Measurements from ENCODE around the gene SEC14L1.

DNA sequence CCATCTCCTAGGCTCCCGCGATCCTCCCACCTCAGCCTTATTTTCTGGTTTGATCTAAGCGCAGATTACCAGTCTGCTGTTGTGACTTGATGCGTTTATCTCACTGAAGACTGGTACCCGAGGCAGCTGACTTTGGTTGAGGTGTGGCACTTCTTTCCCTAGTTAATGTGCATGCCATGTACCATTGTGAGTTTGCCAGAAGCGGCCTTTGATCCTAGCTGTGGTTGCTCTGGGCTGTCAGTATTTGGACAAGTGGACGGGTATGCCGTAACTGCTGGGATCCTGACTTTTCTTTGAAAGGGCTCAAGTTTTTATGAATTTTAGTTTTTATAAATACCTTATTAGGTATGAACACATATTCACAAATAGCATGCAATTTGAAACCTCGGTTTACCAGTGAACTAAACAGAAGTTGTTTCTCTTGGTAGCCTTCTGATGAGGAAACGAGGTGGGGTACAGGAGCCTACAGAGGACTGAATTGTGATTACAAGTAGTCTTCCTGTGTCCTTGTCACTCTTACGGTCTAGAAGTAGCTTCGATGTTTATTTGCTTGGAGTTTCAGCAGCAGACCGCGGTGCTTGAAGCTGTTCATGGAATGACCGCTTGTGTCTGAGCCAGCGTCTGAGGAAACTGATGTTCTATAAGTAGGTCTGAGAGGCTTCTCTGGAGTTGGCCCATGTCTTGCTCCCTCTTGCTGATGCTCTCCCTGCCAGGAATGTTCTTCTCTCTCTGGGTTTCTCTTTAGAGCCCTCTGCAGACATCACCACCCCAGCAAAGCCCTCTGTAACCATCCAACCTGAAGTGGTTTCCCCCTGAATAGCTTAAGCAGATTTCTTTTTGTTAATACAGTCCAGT is 40.0 kb downstream of the SEC14L1 start:
- TF ChIP-seq, protein P1, sequence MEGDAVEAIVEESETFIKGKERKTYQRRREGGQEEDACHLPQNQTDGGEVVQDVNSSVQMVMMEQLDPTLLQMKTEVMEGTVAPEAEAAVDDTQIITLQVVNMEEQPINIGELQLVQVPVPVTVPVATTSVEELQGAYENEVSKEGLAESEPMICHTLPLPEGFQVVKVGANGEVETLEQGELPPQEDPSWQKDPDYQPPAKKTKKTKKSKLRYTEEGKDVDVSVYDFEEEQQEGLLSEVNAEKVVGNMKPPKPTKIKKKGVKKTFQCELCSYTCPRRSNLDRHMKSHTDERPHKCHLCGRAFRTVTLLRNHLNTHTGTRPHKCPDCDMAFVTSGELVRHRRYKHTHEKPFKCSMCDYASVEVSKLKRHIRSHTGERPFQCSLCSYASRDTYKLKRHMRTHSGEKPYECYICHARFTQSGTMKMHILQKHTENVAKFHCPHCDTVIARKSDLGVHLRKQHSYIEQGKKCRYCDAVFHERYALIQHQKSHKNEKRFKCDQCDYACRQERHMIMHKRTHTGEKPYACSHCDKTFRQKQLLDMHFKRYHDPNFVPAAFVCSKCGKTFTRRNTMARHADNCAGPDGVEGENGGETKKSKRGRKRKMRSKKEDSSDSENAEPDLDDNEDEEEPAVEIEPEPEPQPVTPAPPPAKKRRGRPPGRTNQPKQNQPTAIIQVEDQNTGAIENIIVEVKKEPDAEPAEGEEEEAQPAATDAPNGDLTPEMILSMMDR (IDR thresholded peaks at IDR 0.05) = no peak
- TF ChIP-seq ATF2 (CRISPR knock-in tag; IDR thresholded peaks at IDR 0.05; ENCODE audit: borderline replicate concordance, low read depth) (no peak), MAX (CRISPR knock-in tag; IDR thresholded peaks at IDR 0.05) (no peak), ARID4B (CRISPR knock-in tag; IDR thresholded peaks at IDR 0.05; ENCODE audit: borderline replicate concordance) (no peak), STAT6 (CRISPR knock-in tag; conservative IDR thresholded peaks at IDR 0.05; ENCODE audit: low read depth) (no peak), ZNF263 (CRISPR knock-in tag; IDR thresholded peaks at IDR 0.05; ENCODE audit: low read depth) (no peak), ZNF232 (CRISPR knock-in tag; IDR thresholded peaks at IDR 0.05) (no peak), PRRX2 (CRISPR knock-in tag; IDR thresholded peaks at IDR 0.05) (no peak), ZNF121 (CRISPR knock-in tag; IDR thresholded peaks at IDR 0.05) (no peak), NR3C1 (CRISPR knock-in tag; conservative IDR thresholded peaks at IDR 0.05; ENCODE audit: low read depth) (no peak)
- TF ChIP-seq, protein P2, sequence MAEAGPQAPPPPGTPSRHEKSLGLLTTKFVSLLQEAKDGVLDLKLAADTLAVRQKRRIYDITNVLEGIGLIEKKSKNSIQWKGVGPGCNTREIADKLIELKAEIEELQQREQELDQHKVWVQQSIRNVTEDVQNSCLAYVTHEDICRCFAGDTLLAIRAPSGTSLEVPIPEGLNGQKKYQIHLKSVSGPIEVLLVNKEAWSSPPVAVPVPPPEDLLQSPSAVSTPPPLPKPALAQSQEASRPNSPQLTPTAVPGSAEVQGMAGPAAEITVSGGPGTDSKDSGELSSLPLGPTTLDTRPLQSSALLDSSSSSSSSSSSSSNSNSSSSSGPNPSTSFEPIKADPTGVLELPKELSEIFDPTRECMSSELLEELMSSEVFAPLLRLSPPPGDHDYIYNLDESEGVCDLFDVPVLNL (CRISPR knock-in tag; IDR thresholded peaks at IDR 0.05; ENCODE audit: borderline replicate concordance, low read depth) = no peak

All from WTC11 (cell line).